ENCODE data around the gene AARSD1. TPM values are rescaled to one million over a fixed set of nuclear protein-coding genes. Genes with fewer than 3 reads are reported as not detected.

Gene AARSD1
- total and polyA plus RNA-seq, 4 donors, result 27.6 to 57.0 (median 37.1) TPM

GRCh38 chr17:42946812-42947211, 17.4 kb downstream of the AARSD1 start:
- no peak for TF ChIP-seq CTCF (IDR thresholded peaks at IDR 0.05; ENCODE audit: control extremely low read depth, extremely low read depth)
- no peaks in the 10 kb centered on the region for H3K9me3 ChIP-seq (ENCODE audit: control insufficient read depth in 4 of 4, insufficient read depth in 3 of 4, low read length in 3 of 4)
- DNase-seq (no peak), ATAC-seq (ENCODE audit: insufficient read depth, low FRiP score) (no peak)
- H3K4me1 ChIP-seq (ENCODE audit: control insufficient read depth in 5 of 5, insufficient read depth in 5 of 5, low read length in 5 of 5), result peaks cover 0 to 1% (median 0%) of the 10 kb centered on the region in 5 donors
- H3K4me3 ChIP-seq, result no peak overlapping the region
- WGBS, 2 donors, result 92 to 98% methylated on average over 1 of the region's 1 CpG
- H3K27ac ChIP-seq (ENCODE audit: low read depth in 1 of 2, low read length in 1 of 2), result no peak overlapping the region
- H3K9ac ChIP-seq (ENCODE audit: insufficient read depth in 1 of 2, low read length in 2 of 2), result no peak overlapping the region
- H3K36me3 ChIP-seq (ENCODE audit: control insufficient read depth in 4 of 4, insufficient read depth in 4 of 4, low read length in 4 of 4), result peaks cover 3 to 24% (median 12%) of the 10 kb centered on the region in 4 donors
- H3K27me3 ChIP-seq (ENCODE audit: control insufficient read depth in 3 of 3, insufficient read depth in 3 of 3, low read length in 2 of 3), result no peaks in the 10 kb centered on the region

- no peak for TF ChIP-seq CTCF (IDR thresholded peaks at IDR 0.05; ENCODE audit: control extremely low read depth, extremely low read depth)
- H3K9ac ChIP-seq (ENCODE audit: insufficient read depth in 1 of 2, low read length in 2 of 2), result no peak overlapping the region
- peaks cover 0 to 1% (median 0%) of the 10 kb centered on the region in 5 donors for H3K4me1 ChIP-seq (ENCODE audit: control insufficient read depth in 5 of 5, insufficient read depth in 5 of 5, low read length in 5 of 5)
- 40 to 48% methylated on average over 3 of the region's 3 CpGs for WGBS, 2 donors
- H3K36me3 ChIP-seq (ENCODE audit: control insufficient read depth in 4 of 4, insufficient read depth in 4 of 4, low read length in 4 of 4), result peaks cover 0 to 9% (median 2%) of the 10 kb centered on the region in 4 donors
- ATAC-seq (ENCODE audit: insufficient read depth, low FRiP score) (no peak), DNase-seq (peak; percentile 18 to 55 (median 35))
- no peak overlapping the region for H3K4me3 ChIP-seq
- no peaks in the 10 kb centered on the region for H3K27me3 ChIP-seq (ENCODE audit: control insufficient read depth in 3 of 3, insufficient read depth in 3 of 3, low read length in 2 of 3)
- no peaks in the 10 kb centered on the region for H3K9me3 ChIP-seq (ENCODE audit: control insufficient read depth in 4 of 4, insufficient read depth in 3 of 4, low read length in 3 of 4)
- H3K27ac ChIP-seq (ENCODE audit: low read depth in 1 of 2, low read length in 1 of 2), result no peak overlapping the region
These were observed 20.0 kb downstream of the AARSD1 start for GRCh38 chr17:42944211-42944610.

- no peak overlapping the region for H3K27ac ChIP-seq (ENCODE audit: low read depth in 1 of 2, low read length in 1 of 2)
- TF ChIP-seq CTCF (IDR thresholded peaks at IDR 0.05; ENCODE audit: control extremely low read depth, extremely low read depth), result peak; percentile 57
- no peak overlapping the region for H3K4me3 ChIP-seq
- WGBS, 2 donors, result 45 to 52% methylated on average over 9 of the region's 9 CpGs
- ATAC-seq (ENCODE audit: insufficient read depth, low FRiP score), result no peak
- H3K9me3 ChIP-seq (ENCODE audit: control insufficient read depth in 4 of 4, insufficient read depth in 3 of 4, low read length in 3 of 4), result no peaks in the 10 kb centered on the region
- H3K36me3 ChIP-seq (ENCODE audit: control insufficient read depth in 4 of 4, insufficient read depth in 4 of 4, low read length in 4 of 4), result no peaks in the 10 kb centered on the region
- peak; percentile 72 to 81 (median 80) for DNase-seq
- no peak overlapping the region for H3K9ac ChIP-seq (ENCODE audit: insufficient read depth in 1 of 2, low read length in 2 of 2)
- H3K27me3 ChIP-seq (ENCODE audit: control insufficient read depth in 3 of 3, insufficient read depth in 3 of 3, low read length in 2 of 3), result no peaks in the 10 kb centered on the region
- no peaks in the 10 kb centered on the region for H3K4me1 ChIP-seq (ENCODE audit: control insufficient read depth in 5 of 5, insufficient read depth in 5 of 5, low read length in 5 of 5)
These were observed 26.3 kb downstream of the AARSD1 start for GRCh38 chr17:42937712-42938596.

Measured in lung (tissue), 12 donors.